HCT116 (cell line): ENCODE data around the gene NT5DC3. TPM values are rescaled to one million over a fixed set of nuclear protein-coding genes. Genes with fewer than 3 reads are reported as not detected.

Experiments used
- ATAC-seq: fragments of 200-7000 bp; cut with Tn5 transposase; 2 replicates; pipeline ENCODE4 v1.9.1; 2020; ENCODE audit warnings: mild to moderate bottlenecking, moderate library complexity
- BruUV-seq: library from RNA; stranded (reverse); fragments of 400-500 nt; replicated peaks from 2 replicates; lab custom pipeline; 2021; lab: Mats Ljungman, UMichigan
- CTCF ChIA-PET: fragments of 300-600 bp; sonication (Branson Sonifier 250); formaldehyde crosslinking; loops from one replicate; lab custom pipeline; 2021; ENCODE audit warnings: antibody characterized with exemption; lab: Charles Lee
- POLR2A ChIA-PET: fragments of 300-600, 350-600 bp; sonication (Branson Sonifier 250); formaldehyde crosslinking; loops from one replicate; lab custom pipeline; 2021; ENCODE audit warnings: antibody characterized with exemption; lab: Charles Lee
- RAD21 ChIA-PET, 2 experiments: fragments of 300-600 bp; sonication (Branson Sonifier 250); formaldehyde crosslinking; loops; one replicate each; lab custom pipeline; 2023; ENCODE audit warnings: low total read pairs in 2 of 2; ENCODE audit not compliant: uncharacterized antibody in 2 of 2, unreplicated experiment in 2 of 2, low non-redundant PET in 1 of 2; lab: Charles Lee
- DNase-seq: peaks from one replicate; pipeline ENCODE4 v3.0.0-alpha.2; 2010; ENCODE audit warnings: low read depth, low spot score
- H2AFZ ChIP-seq: fragments of 200-600 bp; shearing (Covaris generic), sonication (generic); 2 replicates; pipeline ENCODE4 v1.6.1; 2017; ENCODE audit warnings: low read depth, mixed run types, mixed read lengths, antibody characterized with exemption, low read length; ENCODE audit not compliant: poor library complexity, severe bottlenecking
- H3K27ac ChIP-seq: 2 replicates; pipeline ENCODE4 v1.5.1; 2012; ENCODE audit warnings: low read depth, low read length
- H3K27me3 ChIP-seq: fragments of 200-600 bp; sonication (generic); 2 replicates; pipeline ENCODE4 v1.6.1; 2016; ENCODE audit warnings: mixed run types, low read length, mixed read lengths; ENCODE audit not compliant: insufficient read depth
- H3K36me3 ChIP-seq, 2 experiments: fragments of 200-500 bp in 1 of 2; fragments of 200-600 bp in 1 of 2; sonication (Bioruptor generic) in 1 of 2; sonication (generic) in 1 of 2; 2 replicates each; pipeline versions ENCODE4 v1.5.1 to v1.6.1; 2014 to 2016; ENCODE audit warnings: low read length in 2 of 2, inconsistent platforms in 1 of 2, mixed read lengths in 1 of 2, mixed run types in 1 of 2; ENCODE audit not compliant: insufficient read depth in 2 of 2, control insufficient read depth in 1 of 2
- H3K4me1 ChIP-seq, 2 experiments: fragments of 200-600 bp in 1 of 2; sonication (generic) in 1 of 2; 2 replicates each; pipeline versions ENCODE4 v1.5.1 to v1.6.1; 2012 to 2017; ENCODE audit warnings: low read length in 2 of 2, inconsistent platforms in 1 of 2, mild to moderate bottlenecking in 1 of 2, mixed read lengths in 1 of 2, mixed run types in 1 of 2, moderate library complexity in 1 of 2; ENCODE audit not compliant: insufficient read depth in 2 of 2, control insufficient read depth in 1 of 2
- H3K4me2 ChIP-seq: fragments of 200-600 bp; sonication (generic); 2 replicates; pipeline ENCODE4 v1.6.1; 2017; ENCODE audit warnings: mixed run types, low read length, mixed read lengths
- H3K4me3 ChIP-seq, 2 experiments: fragments of 200-600 bp in 1 of 2; sonication (generic) in 1 of 2; replicated peaks in 1 of 2; 2 replicates each; pipeline ENCODE4 v1.5.1; 2011 to 2016; ENCODE audit warnings: low read length in 2 of 2, control low read depth in 1 of 2, low read depth in 1 of 2, mild to moderate bottlenecking in 1 of 2, mixed read lengths in 1 of 2, mixed run types in 1 of 2
- H3K79me2 ChIP-seq: fragments of 200-600 bp; sonication (generic); 2 replicates; pipeline ENCODE4 v1.6.1; 2017; ENCODE audit warnings: mild to moderate bottlenecking, mixed run types, low read length, moderate library complexity, mixed read lengths; ENCODE audit not compliant: insufficient read depth
- H3K9ac ChIP-seq: fragments of 200-600 bp; sonication (generic); 2 replicates; pipeline ENCODE4 v1.6.1; 2016; ENCODE audit warnings: low read length, mixed read lengths
- H3K9me2 ChIP-seq: fragments of 200-600 bp; sonication (generic), shearing (Covaris generic); 2 replicates; pipeline ENCODE4 v1.6.1; 2017; ENCODE audit warnings: mixed run types, mild to moderate bottlenecking, moderate library complexity; ENCODE audit not compliant: insufficient read depth
- H3K9me3 ChIP-seq, 2 experiments: fragments of 200-500 bp in 1 of 2; fragments of 200-600 bp in 1 of 2; sonication (Bioruptor generic) in 1 of 2; sonication (generic) in 1 of 2; 2 replicates each; pipeline ENCODE4 v1.6.1; 2014 to 2017; ENCODE audit warnings: low read length in 2 of 2, mixed read lengths in 2 of 2, inconsistent platforms in 1 of 2, low read depth in 1 of 2, mild to moderate bottlenecking in 1 of 2, mixed run types in 1 of 2, moderate library complexity in 1 of 2; ENCODE audit not compliant: control insufficient read depth in 1 of 2, insufficient read depth in 1 of 2
- H4K20me1 ChIP-seq: fragments of 200-600 bp; sonication (generic), shearing (Covaris generic); 2 replicates; pipeline ENCODE4 v1.6.1; 2017; ENCODE audit warnings: mixed run types, mild to moderate bottlenecking, moderate library complexity; ENCODE audit not compliant: insufficient read depth
- POLR2AphosphoS5 ChIP-seq: IDR thresholded peaks from 2 replicates; pipeline ENCODE4 v1.6.1; 2011; ENCODE audit warnings: mild to moderate bottlenecking, low read depth, low read length, moderate library complexity
- RAD21 ChIP-seq: IDR thresholded peaks from 2 replicates; pipeline ENCODE4 v1.6.1; 2012; ENCODE audit warnings: low read depth, mild to moderate bottlenecking
- SRF ChIP-seq: IDR thresholded peaks from 2 replicates; pipeline ENCODE4 v1.6.1; 2012; ENCODE audit warnings: low read depth
- ZBTB33 ChIP-seq: IDR thresholded peaks from 2 replicates; pipeline ENCODE4 v1.6.1; 2011; ENCODE audit warnings: mild to moderate bottlenecking, low read length, moderate library complexity; ENCODE audit not compliant: insufficient replicate concordance; ENCODE audit errors: extremely low read depth
- ZFX ChIP-seq: fragments of 450-650 bp; IDR thresholded peaks from 2 replicates; pipeline ENCODE4 v1.6.1; 2017
- ZNF274 ChIP-seq: fragments of 200-500 bp; sonication (Bioruptor generic); IDR thresholded peaks from 2 replicates; pipeline ENCODE4 v1.6.1; 2014; ENCODE audit warnings: mild to moderate bottlenecking, low read depth, low read length, inconsistent platforms
- intact Hi-C: fragments of 100-400 bp; cut with micrococcal nuclease; formaldehyde crosslinking; loops from 2 replicates; pipeline ENCODE4 v1.10.0; 2022
- total RNA-seq: library from RNA; stranded (reverse); gene quantifications from one replicate; pipeline ENCODE4 v1.2.1, GENCODE V29; 2021; ENCODE audit not compliant: unreplicated experiment

Gene NT5DC3
- total RNA-seq, 1 experiment from 2014 or later, result 18.7 TPM

- TSS peak; percentile 68 for BruUV-seq
- Histone ChIP-seq H3K27ac (no peak overlapping the region), H3K9me2 (no peaks in the 10 kb centered on the region), H3K36me3 (no peaks in the 10 kb centered on the region), H3K4me2 (peak overlapping the region; percentile 94), H3K9me3 (no peaks in the 10 kb centered on the region), H2AFZ (no peak overlapping the region), H4K20me1 (no peaks in the 10 kb centered on the region; the same call in 1 of the 2 replicates), H3K9ac (peak overlapping the region; percentile 85), H3K27me3 (no peaks in the 10 kb centered on the region), H3K4me3 (peak overlapping the region; percentile 81 to 92), H3K4me1 (peaks cover 12 to 24% of the 10 kb centered on the region in 2 experiments; a peak in 3 of 4 replicates), H3K79me2 (peaks cover 55% of the 10 kb centered on the region)
- TF ChIP-seq RAD21 (no peak), ZBTB33 (no peak), ZFX (no peak), POLR2AphosphoS5 (no peak), SRF (no peak), ZNF274 (no peak)
- ATAC-seq, result no peak
- ChIA-PET RAD21 (no interaction called here), POLR2A (interaction anchor here (0.6 to 1.5 kb wide), 3 partner anchors 9 to 90 kb away, joined by 3 to 6 read pairs (median 4); no protein-coding TSS in a partner anchor), CTCF (no interaction called here)
- no peak for DNase-seq
- intact Hi-C loops, result no loop called here
Observed at GRCh38 chr12:103839609-103840461, 1.2 kb downstream of the NT5DC3 start.
